Measurements from ENCODE around the gene FLNB. TPM values are rescaled to one million over a fixed set of nuclear protein-coding genes. Genes with fewer than 3 reads are reported as not detected.
"Not testable (repeated sequence)": the region's sequence is repeated elsewhere in the genome, so short reads cannot be mapped to it uniquely, and the experiment has no call there.

FLNB gene
- total and polyA plus RNA-seq, 2 of the 8 experiments (the other 6 are each of a cell fraction or from before 2014, with no cell fraction given), result 72.3 to 118 TPM

DNA sequence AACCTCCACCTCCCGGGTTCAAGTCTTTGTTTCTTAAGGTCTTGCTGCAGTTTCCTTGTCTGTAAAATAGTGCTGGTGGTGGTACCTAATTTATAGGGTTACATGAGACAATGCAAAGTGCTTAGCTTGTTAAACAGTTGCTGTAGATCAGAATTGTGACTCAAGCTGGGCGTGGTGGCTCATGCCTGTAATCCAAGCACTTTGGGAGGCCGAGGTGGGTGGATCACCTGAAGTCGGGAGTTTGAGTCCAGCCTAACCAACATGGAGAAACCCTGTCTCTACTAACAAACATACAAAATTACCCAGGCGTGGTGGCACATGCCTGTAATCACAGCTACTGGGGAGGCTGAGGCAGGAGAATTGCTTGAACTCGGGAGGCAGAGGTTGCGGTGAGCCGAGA, 19.0 kb upstream of the FLNB start:
- H3K79me2 ChIP-seq (ENCODE audit: control insufficient read depth in 1 of 2, insufficient read depth in 2 of 2, low read length in 2 of 2); H3K4ac ChIP-seq (replicated peaks; ENCODE audit: insufficient read length, low read depth, low read length); H3K9ac ChIP-seq (replicated peaks in 1 of 4; ENCODE audit: extremely low read depth in 1 of 4, low read depth in 3 of 4, low read length in 3 of 4); H3K27ac ChIP-seq (ENCODE audit: low read depth, low read length); H3K4me1 ChIP-seq (replicated peaks in 1 of 4; ENCODE audit: control insufficient read depth in 3 of 4, insufficient read depth in 4 of 4, low read length in 3 of 4); H4K20me1 ChIP-seq (replicated peaks in 1 of 2; ENCODE audit: control insufficient read depth in 1 of 2, insufficient read depth in 2 of 2, low read length in 2 of 2); H3K27me3 ChIP-seq (replicated peaks in 1 of 4; ENCODE audit: control insufficient read depth in 3 of 4, extremely low read depth in 1 of 4, insufficient read depth in 3 of 4, low read length in 3 of 4); H4K8ac ChIP-seq (ENCODE audit: extremely low read depth, insufficient read depth, low read length); H2AK5ac ChIP-seq (ENCODE audit: low read depth, low read length); H3K56ac ChIP-seq (replicated peaks; ENCODE audit: insufficient read length, low read depth, low read length); H3K4me3 ChIP-seq (ENCODE audit: extremely low read depth in 1 of 4, insufficient read depth in 2 of 4, low read depth in 3 of 4, low read length in 4 of 4); H2BK15ac ChIP-seq (ENCODE audit: low read length); H2BK20ac ChIP-seq (ENCODE audit: low read length); H3K36me3 ChIP-seq (ENCODE audit: control insufficient read depth in 2 of 4, insufficient read depth in 4 of 4, low read length in 3 of 4); FAIRE-seq; H3K4me2 ChIP-seq (ENCODE audit: insufficient read depth in 1 of 2, low read depth in 2 of 2, low read length in 2 of 2); H2BK5ac ChIP-seq (ENCODE audit: low read depth, low read length); DNase-seq (ENCODE audit: low read depth in 1 of 2, low spot score in 2 of 2); H4K5ac ChIP-seq (ENCODE audit: insufficient read length, low read depth, low read length); H3K9me3 ChIP-seq (ENCODE audit: insufficient read depth in 2 of 2, low read depth in 1 of 2, low read length in 1 of 2); H4K91ac ChIP-seq (replicated peaks; ENCODE audit: insufficient read length, low read length); H3K23ac ChIP-seq (ENCODE audit: insufficient read length); H3K23me2 ChIP-seq (ENCODE audit: low read depth, low read length); H2BK12ac ChIP-seq (ENCODE audit: low read depth, low read length); H2BK120ac ChIP-seq (replicated peaks; ENCODE audit: low read depth, low read length); H3K14ac ChIP-seq (ENCODE audit: insufficient read length); H2AFZ ChIP-seq (ENCODE audit: low read length); H3K18ac ChIP-seq (ENCODE audit: extremely low read depth, low read length); H3K79me1 ChIP-seq (ENCODE audit: low read depth, low read length): not testable (repeated sequence)
- ChIA-PET POLR2A (ENCODE audit: partially characterized antibody) (interaction anchor here (0.9 kb wide), 1 partner anchor 8 kb away, joined by 3 read pairs; no protein-coding TSS in a partner anchor), CTCF (ENCODE audit: partially characterized antibody) (interaction anchor here (1.1 kb wide), 1 partner anchor 18 kb away, joined by 3 read pairs; no protein-coding TSS in a partner anchor)
- 82% methylated on average over 8 of the region's 8 CpGs; no CpG with 5 or more reads in 1 of the 2 experiments for WGBS, 2 experiments (ENCODE audit: extremely low coverage in 1 of 2, insufficient coverage in 1 of 2, insufficient read length in 1 of 2, insufficient replicate concordance in 2 of 2, low coverage in 1 of 2, low lambda C conversion rate in 2 of 2, missing lambda C conversion rate in 1 of 2)
